VCaP (cell line): ENCODE results near the gene SSR4.

ENCODE experiments used
- H3K27ac ChIP-seq: fragments of 450-650 bp; 2 replicates; pipeline ENCODE4 v1.5.1; 2017
- TF ChIP-seq, protein P1 (sequence below): fragments of 450-650 bp; conservative IDR thresholded peaks from 2 replicates; pipeline ENCODE4 v1.5.1; 2017; ENCODE audit warnings: mild to moderate bottlenecking, moderate library complexity

Gene SSR4

DNA sequence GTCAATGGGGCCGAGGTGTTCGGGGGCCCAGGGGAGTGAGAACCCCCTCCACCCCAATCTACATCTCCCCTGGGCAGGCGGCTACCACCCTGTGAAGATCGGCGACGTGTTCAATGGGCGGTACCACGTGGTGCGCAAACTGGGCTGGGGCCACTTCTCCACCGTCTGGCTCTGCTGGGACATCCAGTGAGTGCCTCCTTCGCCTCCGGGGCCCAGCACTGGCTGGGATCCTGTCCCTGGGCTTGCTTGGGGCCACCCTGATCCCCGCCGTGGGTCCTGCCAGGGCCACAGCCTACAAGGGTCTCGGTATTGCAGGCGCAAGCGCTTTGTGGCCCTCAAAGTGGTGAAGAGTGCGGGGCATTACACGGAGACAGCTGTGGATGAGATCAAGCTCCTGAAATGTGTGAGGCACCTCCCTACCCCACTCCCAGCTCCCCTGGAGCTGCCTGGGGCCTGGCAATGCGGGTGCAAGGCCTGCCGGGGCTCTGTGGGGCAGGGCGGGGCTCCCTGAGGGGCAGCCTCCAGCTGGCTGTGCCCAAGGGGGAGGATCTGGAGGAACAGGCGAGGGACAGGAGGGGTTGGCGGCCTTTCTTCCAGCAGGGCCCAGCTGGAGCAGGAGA, 12.9 kb upstream of the SSR4 start:
- no peak overlapping the region for H3K27ac ChIP-seq
- TF ChIP-seq, protein P1, sequence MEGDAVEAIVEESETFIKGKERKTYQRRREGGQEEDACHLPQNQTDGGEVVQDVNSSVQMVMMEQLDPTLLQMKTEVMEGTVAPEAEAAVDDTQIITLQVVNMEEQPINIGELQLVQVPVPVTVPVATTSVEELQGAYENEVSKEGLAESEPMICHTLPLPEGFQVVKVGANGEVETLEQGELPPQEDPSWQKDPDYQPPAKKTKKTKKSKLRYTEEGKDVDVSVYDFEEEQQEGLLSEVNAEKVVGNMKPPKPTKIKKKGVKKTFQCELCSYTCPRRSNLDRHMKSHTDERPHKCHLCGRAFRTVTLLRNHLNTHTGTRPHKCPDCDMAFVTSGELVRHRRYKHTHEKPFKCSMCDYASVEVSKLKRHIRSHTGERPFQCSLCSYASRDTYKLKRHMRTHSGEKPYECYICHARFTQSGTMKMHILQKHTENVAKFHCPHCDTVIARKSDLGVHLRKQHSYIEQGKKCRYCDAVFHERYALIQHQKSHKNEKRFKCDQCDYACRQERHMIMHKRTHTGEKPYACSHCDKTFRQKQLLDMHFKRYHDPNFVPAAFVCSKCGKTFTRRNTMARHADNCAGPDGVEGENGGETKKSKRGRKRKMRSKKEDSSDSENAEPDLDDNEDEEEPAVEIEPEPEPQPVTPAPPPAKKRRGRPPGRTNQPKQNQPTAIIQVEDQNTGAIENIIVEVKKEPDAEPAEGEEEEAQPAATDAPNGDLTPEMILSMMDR: no peak

DNA sequence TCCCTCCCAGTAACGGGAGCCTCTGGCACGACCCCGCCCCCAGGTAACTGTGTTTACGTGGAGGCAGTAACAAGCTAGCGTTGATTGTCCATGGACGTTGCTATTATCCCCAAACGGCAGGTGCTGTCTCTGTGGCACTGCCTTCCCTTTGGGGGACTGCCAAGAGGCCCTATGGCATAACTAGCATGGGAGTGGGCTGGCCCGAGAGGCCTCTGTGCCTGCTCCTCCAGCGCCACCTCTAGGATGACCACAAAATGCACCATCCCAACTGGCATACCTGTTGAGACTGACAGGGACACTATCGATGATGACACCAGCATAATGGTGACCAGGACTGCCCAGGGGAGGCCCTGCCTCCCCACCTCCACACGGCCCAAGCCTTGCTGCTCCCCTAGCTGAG, 12.2 kb upstream of the SSR4 start:
- TF ChIP-seq, protein P1: no peak
- H3K27ac ChIP-seq: no peak overlapping the region

DNA sequence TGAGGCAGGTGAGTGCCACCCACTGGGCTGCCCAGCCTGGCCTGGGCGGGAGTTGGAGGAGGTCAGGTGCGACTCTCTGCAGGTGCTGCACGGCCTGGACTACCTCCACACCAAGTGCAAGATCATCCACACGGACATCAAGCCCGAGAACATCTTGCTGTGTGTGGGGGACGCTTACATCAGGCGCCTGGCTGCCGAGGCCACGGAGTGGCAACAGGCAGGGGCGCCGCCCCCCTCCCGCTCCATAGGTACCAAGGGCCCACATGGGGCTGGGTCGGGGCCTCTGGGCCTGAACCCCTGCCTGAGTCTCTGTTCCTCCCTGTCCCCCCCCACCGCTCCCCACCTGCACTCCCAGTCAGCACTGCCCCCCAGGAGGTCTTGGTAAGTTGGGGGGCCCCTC, 11.6 kb upstream of the SSR4 start:
- no peak overlapping the region for H3K27ac ChIP-seq
- TF ChIP-seq, protein P1: no peak

DNA sequence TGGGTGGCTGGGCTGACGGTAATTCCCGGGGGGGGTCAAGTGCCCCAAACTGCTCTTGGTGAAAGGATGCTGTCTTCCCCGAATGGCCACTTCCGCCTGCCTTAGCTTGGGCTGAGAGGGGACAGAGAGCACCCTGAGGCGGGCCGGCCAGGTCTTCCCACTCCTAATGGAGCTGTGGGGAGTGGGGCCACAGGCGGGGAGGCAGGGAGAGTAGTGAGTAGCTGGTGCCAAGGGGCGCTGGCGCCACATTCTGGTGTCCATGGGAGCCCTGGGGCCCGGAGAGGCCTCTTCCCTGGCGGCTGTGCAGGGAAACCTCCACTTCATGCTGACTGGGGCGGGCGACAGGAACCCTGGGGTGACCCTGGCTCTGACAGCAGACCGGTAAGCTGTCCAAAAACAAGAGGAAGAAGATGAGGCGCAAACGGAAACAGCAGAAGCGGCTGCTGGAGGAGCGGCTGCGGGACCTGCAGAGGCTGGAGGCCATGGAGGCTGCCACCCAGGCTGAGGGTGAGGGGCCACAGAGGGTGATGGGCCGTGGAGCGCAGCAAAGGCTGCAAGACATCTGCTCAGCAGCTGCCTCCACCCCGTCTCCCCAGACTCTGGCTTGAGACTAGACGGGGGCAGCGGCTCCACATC, 11.0 kb upstream of the SSR4 start:
- no peak overlapping the region for H3K27ac ChIP-seq
- TF ChIP-seq, protein P1: no peak

DNA sequence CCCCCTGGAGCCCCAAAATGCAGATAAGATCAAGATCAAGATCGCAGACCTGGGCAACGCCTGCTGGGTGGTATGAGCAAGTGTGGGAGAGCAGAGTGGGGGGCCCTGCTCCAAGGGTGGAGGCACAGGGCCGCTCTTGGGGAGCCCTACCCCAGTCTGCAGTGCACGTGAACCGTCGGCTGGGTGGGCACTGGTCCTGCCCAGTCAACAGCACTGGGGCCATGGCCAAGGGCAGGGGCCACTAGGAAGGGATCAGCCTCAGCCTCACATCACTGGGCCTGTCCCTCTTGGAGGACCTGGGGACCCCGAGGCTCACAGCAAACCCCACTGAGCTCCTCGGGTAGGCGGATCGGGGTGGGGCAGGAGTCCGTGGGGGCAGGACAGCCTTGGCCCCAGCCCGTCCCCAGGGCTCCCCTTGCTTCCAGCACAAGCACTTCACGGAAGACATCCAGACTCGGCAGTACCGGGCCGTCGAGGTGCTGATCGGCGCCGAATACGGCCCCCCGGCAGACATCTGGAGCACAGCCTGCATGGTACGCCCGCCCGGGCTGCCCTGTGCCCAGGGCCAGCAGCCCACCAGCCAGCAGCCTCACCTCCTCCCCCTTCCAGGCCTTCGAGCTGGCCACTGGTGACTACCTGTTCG, 10.0 kb upstream of the SSR4 start:
- TF ChIP-seq, protein P1: no peak

DNA sequence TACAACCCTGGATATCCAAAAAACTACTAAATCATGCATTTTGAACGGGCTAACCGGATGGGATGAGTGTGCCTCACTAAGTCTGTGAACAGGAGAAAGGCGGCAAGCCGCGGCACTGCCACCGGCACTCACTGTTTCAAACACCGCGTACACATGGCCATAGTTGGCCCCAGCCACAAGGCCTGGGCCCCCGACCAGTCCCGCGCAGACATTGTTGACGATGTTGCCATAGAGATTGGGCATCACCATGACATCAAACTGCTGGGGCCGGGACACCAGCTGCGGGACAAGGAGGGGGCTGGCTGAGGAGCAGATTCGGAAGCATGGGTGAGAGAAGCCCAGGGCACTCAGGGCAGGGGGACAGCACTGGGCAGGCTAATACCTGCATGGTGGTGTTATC, 7.8 kb upstream of the SSR4 start:
- no peak overlapping the region for H3K27ac ChIP-seq
- TF ChIP-seq, protein P1: no peak

More for the DNA sequence above, 10.0 kb upstream of the SSR4 start:
- H3K27ac ChIP-seq: no peak overlapping the region

DNA sequence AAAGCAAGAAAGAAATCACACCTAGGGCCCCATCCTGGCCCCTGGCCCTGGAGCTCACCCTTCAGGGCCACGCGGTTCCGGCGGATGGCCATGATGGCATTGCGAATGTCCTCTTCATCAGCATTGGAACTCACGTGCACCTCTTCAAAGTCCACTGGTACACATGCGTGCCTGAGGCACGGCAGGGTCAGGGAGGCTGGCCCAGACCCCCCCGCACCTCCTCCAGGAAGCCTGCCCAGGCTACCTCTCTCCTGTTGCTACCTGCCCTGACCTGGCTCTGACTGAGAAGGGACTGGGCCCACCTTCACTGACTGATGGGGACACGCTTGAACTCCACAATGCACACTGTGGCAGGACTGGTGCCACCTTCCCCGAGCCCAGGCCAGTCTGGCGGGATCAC, 4.8 kb upstream of the SSR4 start:
- TF ChIP-seq, protein P1: no peak
- no peak overlapping the region for H3K27ac ChIP-seq
